Activated CD4-positive, alpha-beta T cell treated with anti-CD3 and anti-CD28 coated beads for 1 hour (primary cell): ENCODE results near the gene GALNT2.

Experiments used
- DNase-seq: peaks from one replicate; pipeline ENCODE4 v3.0.0-alpha.2; 2020

GALNT2 gene

DNA sequence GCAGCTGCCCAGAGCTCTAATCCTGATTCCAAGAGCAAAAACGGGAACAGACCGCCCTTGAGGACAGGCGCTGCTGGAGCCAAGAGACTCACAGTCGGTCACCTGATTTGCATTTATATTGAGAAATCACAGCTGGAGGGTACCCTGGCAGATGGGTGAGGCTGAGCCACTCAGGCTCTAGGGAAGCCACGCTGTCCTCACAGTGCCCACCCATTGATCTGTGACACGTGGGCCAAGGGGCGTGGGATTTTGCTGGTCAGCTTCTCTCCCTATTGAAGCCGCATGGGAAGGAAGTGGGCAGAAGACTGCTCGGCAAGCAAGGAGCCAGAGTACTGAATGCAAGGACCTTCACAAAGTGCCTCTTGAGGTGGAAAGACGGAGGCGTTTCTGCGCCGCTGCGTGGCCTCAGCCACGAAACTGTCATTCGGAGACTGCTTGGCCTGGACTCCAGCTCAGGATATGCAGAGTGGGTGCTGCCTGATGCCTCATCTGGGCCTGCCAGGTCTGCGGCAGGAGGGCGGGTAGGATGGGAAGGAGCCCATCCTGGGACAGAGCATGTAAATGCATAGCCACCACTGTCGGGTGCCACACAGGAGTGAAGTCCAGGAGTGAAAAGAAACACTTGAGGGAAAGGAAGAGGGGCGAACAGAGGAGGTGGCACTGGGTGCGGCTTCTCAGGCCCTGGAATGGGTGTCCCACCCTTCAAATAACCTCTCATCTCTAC, 219.3 kb downstream of the GALNT2 start:
- DNase-seq = no peak

DNA sequence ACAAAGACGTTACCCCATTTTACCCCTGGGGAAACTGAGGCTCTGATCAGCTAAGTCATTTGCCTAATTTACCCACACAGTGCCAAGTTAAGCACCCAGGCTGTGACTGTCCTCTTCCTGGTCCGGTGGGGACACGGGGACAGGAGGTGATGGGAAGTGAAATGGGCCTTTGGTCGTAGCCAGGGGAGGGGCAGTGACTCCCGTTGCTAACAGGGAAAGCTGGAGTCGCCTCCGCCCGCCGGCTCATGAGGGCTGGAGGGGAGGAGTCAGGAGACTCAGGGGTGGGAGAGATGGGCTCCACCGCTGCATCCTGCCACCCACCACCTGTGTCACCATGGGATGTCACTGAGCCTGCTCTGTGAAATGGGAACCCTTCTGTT, 219.8 kb downstream of the GALNT2 start:
- no peak for DNase-seq

DNA sequence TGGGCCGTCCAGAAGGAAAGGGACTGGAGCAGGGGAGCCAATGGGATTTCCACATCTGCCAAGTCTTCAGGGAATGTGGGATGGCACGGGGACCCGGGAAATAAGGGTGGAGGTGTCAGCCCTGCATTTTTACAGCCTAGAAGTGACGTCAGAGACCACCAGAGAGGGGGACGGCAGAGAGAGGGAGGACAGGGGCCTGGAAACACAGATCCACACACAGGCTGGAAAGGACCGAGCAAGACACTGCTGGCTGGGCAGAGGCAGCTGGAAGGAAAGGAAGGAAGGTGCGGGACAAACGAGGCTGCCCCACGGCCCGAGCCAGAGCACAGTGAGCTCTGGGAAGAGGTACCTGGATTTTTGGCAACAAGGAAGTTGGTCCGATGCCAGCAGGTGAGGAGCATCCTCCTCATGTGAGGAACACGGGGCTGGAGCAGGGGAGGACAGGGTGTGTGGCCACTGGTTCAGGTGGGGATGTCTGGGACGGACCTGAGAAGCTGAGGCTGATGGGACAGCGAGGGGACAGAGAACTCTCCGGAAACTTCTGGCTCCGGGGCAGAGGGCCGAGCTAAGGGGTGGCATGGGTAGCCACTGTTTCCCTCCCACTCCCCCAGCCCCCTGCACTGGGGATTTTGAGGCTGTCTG, 220.8 kb downstream of the GALNT2 start:
- no peak for DNase-seq

DNA sequence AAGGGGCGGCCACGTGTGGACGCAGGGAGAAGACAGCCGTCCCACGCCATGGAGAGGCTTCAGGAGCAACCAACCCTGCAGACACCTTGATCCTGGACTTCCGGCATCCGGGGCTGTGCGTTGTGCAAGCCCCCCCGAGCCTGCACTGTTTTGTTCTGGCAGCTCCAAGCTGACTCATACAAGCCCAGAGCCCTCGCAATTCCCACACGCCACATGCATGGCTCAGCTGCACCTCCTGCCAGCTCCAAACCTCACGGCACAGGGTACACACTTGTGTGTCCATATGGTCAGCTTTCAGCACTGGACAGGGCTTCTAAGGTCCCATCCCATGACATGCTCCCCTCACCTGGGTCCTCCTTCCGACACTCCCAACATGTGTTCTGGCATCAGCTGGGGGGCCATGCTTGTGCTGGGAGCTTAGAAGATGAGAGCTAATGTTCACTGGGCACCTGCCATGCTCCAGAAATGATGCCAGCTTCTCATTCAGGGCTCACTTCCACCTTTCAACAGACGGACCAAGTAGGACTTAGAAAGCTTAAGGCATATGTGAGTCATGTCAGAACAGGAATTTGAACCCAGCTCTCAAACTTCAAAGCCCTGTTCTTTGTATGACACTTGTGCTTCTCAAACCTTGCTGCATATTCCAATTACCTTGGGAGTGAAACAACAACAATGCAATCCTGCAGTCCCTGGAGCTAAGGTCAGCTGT, 221.8 kb downstream of the GALNT2 start:
- no peak for DNase-seq

DNA sequence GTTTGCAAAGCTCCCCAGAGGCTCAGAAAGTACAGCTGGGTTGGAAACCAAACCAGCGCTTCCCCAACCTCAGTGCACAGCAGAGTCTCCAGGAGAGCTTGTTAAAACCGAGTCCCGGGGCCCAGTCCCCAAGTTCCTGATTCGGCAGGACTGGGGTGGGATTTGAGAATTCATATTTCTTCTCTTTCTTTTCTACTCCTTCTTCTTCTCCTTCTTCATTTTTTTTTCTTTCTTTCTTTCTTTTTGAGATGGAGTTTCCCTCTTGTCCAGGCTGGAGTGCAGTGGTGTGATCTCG, 222.3 kb downstream of the GALNT2 start:
- no peak for DNase-seq

DNA sequence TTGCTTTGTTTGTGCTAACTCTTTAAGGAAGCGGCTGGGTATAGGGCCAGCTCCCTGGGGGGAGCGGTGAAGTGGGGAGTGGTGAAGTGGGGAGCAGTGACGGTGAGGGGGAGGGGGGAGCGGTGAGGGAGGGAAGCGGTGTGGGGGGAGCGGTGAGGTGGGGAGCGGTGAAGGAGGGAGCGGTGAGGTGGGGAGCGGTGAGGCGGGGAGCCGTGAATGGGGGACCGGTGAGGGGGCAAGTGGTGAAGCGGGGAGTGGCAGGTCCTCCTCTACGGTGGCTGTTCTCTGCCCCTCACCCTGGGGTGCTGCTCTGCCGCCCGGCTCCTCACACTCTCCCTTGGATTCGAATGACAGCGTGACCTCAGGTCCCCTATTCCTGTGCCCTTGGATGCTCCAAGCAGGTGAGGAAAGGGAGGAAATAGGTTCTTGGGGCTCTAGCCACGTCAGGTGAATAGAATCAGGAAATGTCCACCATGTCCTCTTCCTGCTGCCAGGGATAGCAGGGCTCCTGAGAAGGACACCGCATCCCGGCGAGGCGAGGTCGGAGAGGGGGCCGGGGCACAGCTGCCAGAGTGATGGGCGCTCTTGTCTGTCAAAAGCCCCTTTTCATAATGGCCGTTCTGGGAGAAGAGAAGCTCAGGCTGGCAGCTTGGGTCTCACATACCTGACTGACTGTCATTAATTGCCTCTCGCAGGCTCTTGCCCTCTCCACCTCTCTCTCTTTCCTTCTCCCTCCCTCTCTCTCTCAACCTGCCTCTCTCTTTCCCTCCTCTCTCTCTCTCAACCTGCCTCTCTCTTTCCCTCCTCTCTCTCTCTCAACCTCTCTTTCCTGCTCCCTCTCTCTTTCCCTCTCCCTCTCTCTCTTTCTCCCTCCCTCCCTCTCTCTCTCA, 224.9 kb downstream of the GALNT2 start:
- DNase-seq = no peak

DNA sequence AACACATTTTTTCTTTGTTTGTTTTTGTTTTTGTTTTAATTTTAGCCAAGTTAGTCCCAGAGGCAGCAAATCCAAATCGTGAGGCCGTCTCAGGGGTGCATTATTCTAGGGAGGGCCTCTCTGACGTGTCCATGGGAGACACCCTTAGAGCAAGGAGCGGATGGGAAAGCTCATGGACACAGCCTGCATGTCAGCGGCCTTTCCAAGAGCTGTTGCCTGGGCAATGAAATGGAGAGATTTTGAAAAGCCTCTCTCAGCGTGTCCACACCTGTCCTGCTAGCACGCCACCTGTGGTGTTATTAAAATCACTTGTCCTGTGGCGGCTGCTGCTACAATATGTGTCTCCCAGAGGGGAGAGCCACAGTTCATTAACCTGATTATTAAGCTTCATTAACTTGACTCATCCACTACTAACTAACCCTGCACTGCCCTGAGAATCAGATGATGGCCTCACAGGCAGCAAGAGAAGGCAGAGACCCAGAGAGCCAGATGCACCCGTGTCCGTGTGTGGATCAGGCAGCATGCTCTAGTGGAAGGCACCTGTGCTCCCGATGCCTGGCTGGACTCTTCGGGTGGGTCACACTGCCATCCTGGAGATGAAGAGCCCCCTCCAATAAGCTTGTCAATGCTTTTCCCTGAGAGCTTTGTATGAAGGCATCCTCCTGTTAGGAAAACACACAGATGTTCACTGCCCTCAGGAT, 225.8 kb downstream of the GALNT2 start:
- no peak for DNase-seq

GRCh38 chr1:230293390-230293700, 226.3 kb downstream of the GALNT2 start:
- no peak for DNase-seq

GRCh38 chr1:230295367-230295766, 228.3 kb downstream of the GALNT2 start:
- no peak for DNase-seq

DNA sequence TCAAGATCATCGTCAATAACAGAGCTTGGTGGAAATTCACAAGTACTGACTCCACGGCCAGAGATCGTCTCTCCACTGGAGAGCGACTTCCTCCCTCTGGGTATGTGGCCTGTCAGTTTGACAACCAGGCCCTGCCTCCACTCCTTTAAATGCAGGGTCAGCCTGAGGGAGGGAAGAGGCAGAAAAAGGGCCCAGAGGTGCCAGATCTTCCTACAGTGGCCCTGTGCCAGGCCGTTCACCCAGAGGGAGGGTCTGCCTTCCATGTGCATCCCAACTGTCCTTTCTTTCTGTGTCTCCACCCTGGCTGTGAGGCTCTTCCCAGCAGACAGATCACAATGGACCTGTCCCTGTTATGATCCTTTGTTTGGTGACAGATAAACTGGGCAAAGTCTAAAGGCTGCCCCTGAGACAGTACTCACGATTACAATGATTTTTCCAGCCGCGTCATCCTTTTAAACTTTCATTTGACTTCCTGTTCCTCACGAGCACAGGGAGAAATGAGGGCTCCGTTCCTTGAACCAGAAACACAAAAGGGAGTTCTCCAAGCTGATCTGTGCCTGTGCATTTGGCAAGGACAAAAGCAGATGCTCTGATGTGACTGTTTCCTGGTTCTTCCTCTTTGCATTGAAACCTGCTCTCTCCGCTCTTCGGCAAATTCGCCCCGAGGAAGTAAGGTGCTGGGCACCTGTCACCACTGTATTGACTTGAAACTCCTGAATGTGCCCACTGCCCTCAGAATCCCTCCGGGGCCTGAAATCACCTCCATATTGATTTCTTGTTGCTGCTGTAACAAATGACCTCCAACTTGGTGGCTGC, 232.4 kb downstream of the GALNT2 start:
- DNase-seq = no peak

DNA sequence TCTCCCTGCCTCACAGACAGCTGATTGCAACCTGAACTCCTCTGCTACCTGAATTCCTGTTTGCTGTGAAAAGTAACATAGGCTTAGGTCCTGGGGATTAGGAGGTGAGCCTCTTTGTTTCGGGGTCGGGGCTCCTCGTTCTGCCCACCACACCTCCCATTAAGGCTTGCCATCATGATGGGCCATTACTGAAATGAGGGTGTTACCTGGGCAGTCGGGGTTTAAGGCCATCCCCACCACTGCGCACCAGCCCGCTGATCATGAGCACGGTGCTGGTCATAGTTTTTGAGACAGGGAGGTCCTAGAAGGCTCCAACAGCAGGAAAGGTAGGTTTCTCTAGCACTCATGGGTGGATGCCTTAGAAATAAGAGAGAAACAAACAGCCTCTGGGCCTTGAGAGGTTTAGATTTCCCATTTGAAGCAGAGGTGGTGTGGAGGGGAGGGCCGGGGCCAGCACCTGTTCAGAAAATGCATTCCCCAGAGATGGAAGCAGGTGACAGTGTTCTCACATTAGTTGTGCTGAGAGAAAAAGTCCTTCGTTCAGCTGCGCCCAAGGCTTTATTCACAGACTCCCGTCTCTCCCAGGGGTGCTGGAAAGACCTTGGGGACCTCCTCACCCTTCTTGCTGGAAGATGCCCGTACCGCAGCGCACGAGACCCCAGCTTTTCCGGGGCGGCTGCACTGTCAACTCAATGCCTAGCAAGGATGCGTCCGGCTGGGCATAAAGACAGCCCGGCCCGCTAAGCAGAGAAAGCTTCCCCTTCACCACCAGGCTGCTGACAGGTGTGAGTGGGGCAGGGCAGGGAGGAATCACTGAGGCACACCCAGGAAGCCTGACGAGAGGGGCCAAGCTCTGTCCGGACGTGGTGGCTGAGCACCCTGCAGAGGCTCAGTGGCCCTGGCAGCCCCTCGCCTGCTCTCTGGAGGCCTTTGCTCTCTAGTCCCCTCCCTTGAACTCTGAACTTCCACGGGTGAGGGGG, 233.6 kb downstream of the GALNT2 start:
- no peak for DNase-seq

- DNase-seq = no peak
Measured at GRCh38 chr1:230301322-230301721, 234.3 kb downstream of the GALNT2 start.

- no peak for DNase-seq
Measured at GRCh38 chr1:230301822-230302221, 234.8 kb downstream of the GALNT2 start.

GRCh38 chr1:230303069-230303468, 236.0 kb downstream of the GALNT2 start:
- DNase-seq = no peak

GRCh38 chr1:230303822-230304221, 236.8 kb downstream of the GALNT2 start:
- DNase-seq = no peak

GRCh38 chr1:230306169-230306568, 239.1 kb downstream of the GALNT2 start:
- no peak for DNase-seq

DNA sequence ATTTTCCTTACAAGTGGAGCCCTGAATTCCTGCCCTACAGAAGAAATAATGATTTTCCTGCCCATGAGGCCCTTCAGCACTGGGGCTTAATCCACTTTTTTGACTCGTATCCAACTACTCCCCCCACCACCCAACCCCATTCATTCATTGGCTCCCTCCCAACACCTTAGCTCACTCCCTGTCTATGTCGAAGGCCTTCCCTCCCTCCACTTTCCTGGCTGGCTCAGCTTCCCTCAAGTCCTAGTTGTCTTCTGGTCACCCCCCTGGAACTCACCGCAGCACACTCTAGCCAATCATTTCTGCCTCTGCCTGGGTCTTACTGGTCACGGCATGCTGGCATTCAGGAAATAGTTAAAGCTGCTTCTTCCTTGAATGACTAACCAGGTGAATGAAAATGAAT, 240.2 kb downstream of the GALNT2 start:
- no peak for DNase-seq

DNA sequence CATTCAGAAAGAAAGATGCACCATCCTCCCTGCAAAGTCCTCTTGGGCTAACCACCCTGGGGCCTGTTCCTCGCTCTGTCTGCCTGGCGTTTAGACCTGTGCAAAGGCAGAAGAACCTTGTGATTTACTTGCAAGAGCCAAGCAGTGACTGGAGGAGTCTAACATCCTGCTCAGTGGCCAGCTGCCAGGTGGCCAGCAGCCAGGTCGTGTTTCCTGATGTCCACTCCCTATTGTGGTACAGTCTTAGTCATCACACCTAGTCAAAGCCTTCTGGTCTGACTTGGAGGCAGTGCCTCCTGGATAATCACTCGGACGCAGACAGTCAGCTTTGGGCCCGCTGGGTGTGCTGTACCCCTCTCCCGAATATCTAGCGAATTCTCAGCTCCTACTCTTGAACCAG, 241.0 kb downstream of the GALNT2 start:
- no peak for DNase-seq

- DNase-seq = no peak
Measured at GRCh38 chr1:230308821-230309220, 241.8 kb downstream of the GALNT2 start.

DNA sequence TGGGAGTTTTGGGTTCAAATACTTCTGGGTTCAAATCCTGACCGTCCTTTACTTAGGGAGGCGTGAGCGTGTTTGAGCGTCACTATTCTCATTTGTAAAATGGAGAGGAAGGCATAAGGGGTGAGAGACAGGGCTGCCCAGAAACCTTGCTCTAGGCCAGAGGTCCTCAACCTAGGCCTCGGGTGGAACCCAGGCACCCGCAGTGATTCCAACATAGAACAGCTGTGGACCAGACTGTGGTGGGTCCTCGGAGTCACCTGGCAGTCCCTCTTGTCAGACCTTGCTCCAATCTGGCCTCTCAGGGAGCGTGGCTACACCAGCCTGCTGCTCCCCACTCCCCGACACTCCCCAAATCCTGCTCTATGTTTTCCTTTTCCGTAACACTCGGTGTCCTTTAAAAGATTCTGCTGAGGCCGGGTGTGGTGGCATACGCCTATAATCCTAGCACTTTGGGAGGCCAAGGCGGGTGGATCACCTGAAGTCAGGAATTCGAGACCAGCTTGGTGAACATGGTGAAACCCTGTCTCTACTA, 242.7 kb downstream of the GALNT2 start:
- DNase-seq = no peak
